ENCODE measurements around the gene ZNF600.

GRCh38 chr19:52786464-52787354 lies at the start of gene ZNF600:
- TF ChIP-seq, protein P1, sequence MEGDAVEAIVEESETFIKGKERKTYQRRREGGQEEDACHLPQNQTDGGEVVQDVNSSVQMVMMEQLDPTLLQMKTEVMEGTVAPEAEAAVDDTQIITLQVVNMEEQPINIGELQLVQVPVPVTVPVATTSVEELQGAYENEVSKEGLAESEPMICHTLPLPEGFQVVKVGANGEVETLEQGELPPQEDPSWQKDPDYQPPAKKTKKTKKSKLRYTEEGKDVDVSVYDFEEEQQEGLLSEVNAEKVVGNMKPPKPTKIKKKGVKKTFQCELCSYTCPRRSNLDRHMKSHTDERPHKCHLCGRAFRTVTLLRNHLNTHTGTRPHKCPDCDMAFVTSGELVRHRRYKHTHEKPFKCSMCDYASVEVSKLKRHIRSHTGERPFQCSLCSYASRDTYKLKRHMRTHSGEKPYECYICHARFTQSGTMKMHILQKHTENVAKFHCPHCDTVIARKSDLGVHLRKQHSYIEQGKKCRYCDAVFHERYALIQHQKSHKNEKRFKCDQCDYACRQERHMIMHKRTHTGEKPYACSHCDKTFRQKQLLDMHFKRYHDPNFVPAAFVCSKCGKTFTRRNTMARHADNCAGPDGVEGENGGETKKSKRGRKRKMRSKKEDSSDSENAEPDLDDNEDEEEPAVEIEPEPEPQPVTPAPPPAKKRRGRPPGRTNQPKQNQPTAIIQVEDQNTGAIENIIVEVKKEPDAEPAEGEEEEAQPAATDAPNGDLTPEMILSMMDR (IDR thresholded peaks at IDR 0.05), result peak in 2 of 4 experiments; percentile 55 to 56
- TF ChIP-seq POLR2AphosphoS5 (IDR thresholded peaks at IDR 0.05), result peak; percentile 82
- TF ChIP-seq POLR2A (IDR thresholded peaks at IDR 0.05), result peak; percentile 62

Data from prostate gland (tissue), 2 donors.